ENCODE results near the gene KCNIP4. TPM values are rescaled to one million over a fixed set of nuclear protein-coding genes. Genes with fewer than 3 reads are reported as not detected.

KCNIP4 gene
- total and polyA plus RNA-seq, 9 of the 15 experiments (the other 6 are each of a cell fraction or from before 2014, with no cell fraction given), result 0.25 to 0.41 TPM; not detected in 7

DNA sequence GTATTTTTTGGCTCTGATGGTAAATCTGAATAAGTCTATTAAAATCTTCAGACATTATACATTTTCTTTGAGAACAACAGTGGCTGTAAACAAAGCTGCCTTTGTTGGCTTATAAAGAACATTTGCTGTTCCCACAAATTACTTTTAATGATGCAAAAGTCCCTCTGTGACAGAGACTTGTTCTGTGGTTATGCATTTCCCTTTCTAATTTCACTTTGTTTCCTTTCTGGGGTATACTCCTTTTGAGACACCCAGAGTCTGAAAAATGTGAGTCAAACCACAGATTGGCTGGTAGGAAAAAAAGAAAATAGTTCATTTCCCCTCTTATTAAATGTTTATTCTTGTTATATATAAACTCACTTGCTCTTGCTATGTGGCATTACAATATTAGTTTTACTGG is 845.9 kb downstream of the KCNIP4 start:
- Histone ChIP-seq H3K9me3 (replicated peaks; ENCODE audit: control insufficient read depth, insufficient read depth, low read depth, low read length) (no peaks in the 10 kb centered on the region), H4K20me1 (replicated peaks; ENCODE audit: control insufficient read depth, insufficient read depth, low read length) (no peaks in the 10 kb centered on the region), H3K27me3 (ENCODE audit: control insufficient read depth in 2 of 2, insufficient read depth in 2 of 2, low read length in 2 of 2) (no peaks in the 10 kb centered on the region), H3K9ac (ENCODE audit: insufficient read depth in 1 of 2, low read depth in 2 of 2, low read length in 2 of 2) (no peak overlapping the region), H3K36me3 (ENCODE audit: control insufficient read depth, insufficient read depth, low read length) (no peaks in the 10 kb centered on the region), H2AFZ (ENCODE audit: low read depth, low read length) (no peak overlapping the region), H3K4me3 (no peak overlapping the region), H3K4me2 (ENCODE audit: insufficient read depth, low read length) (no peak overlapping the region), H3K4me1 (replicated peaks in 1 of 2; ENCODE audit: control insufficient read depth in 2 of 2, insufficient read depth in 2 of 2, low read length in 2 of 2) (no peaks in the 10 kb centered on the region), H3K79me2 (ENCODE audit: control insufficient read depth, insufficient read depth, low read length) (no peaks in the 10 kb centered on the region), H3K9me1 (ENCODE audit: control insufficient read depth, insufficient read depth, low read length) (no peaks in the 10 kb centered on the region), H3K27ac (ENCODE audit: extremely low read depth, low read depth, low read length) (no peak overlapping the region)
- no TSS peak for BruUV-seq (replicated peaks)
- POLR2A ChIA-PET, result no interaction called here
- FAIRE-seq (no peak), ATAC-seq (no peak), DNase-seq (ENCODE audit: extremely low read depth in 1 of 4, low spot score in 3 of 4) (no peak)
- no peak for TF ChIP-seq ZNF717 (CRISPR knock-in tag; IDR thresholded peaks at IDR 0.05)
- no peak for TF ChIP-seq CBX1 (IDR thresholded peaks at IDR 0.05; ENCODE audit: low read depth)
- no peak for TF ChIP-seq NCOA6 (IDR thresholded peaks at IDR 0.05)
- no peak for TF ChIP-seq CREB1 (IDR thresholded peaks at IDR 0.05)
- no peak for TF ChIP-seq CREB1 (CRISPR knock-in tag; IDR thresholded peaks at IDR 0.05)
- TF ChIP-seq ZNF740 (CRISPR knock-in tag; IDR thresholded peaks at IDR 0.05), result no peak
- no peak for TF ChIP-seq ZNF740 (tag; IDR thresholded peaks at IDR 0.05)
- no peak for TF ChIP-seq ATF1 (CRISPR knock-in tag; IDR thresholded peaks at IDR 0.05)
- TF ChIP-seq ATF1 (tag; IDR thresholded peaks at IDR 0.05), result no peak
- TF ChIP-seq MCM3 (IDR thresholded peaks at IDR 0.05), result no peak
- TF ChIP-seq PRPF4 (IDR thresholded peaks at IDR 0.05; ENCODE audit: insufficient read depth, low read depth, low read length, poor library complexity, severe bottlenecking), result no peak
- no peak for TF ChIP-seq NUFIP1 (IDR thresholded peaks at IDR 0.05; ENCODE audit: partially characterized antibody)
- no peak for TF ChIP-seq ZNF75A (CRISPR knock-in tag; IDR thresholded peaks at IDR 0.05)
- TF ChIP-seq TBL1XR1 (IDR thresholded peaks at IDR 0.05; ENCODE audit: low read length in 2 of 2), result no peak
- in situ Hi-C loops (cut with MboI), result no loop called here
- CTCF ChIA-PET (ENCODE audit: low intra/inter-chr PET ratio), result no interaction called here
- intact Hi-C loops (cut with micrococcal nuclease), result no loop called here
